Activated CD4-positive, alpha-beta memory T cell treated with anti-CD3 and anti-CD28 coated beads for 36 hours (primary cell): ENCODE results near the gene CACNA1C. TPM values are rescaled to one million over a fixed set of nuclear protein-coding genes. Genes with fewer than 3 reads are reported as not detected.

Experiments
- CTCF ChIA-PET: fragments of 350-600 bp; sonication (Branson Sonifier 250); formaldehyde crosslinking; loops from one replicate; lab custom pipeline; 2021; ENCODE audit warnings: antibody characterized with exemption, inconsistent platforms; lab: Charles Lee
- POLR2A ChIA-PET: fragments of 350-600 bp; sonication (Branson Sonifier 250); formaldehyde crosslinking; loops from one replicate; lab custom pipeline; 2021; ENCODE audit warnings: antibody characterized with exemption; lab: Charles Lee
- DNase-seq: peaks from one replicate; pipeline ENCODE4 v3.0.0-alpha.2; 2020
- H3K27ac Mint-ChIP-seq: one replicate; pipeline ENCODE4 v1.8.0; 2021; ENCODE audit warnings: mixed read lengths
- H3K27me3 Mint-ChIP-seq: one replicate; pipeline ENCODE4 v1.8.0; 2021; ENCODE audit warnings: mixed read lengths
- H3K36me3 Mint-ChIP-seq: one replicate; pipeline ENCODE4 v1.8.0; 2021; ENCODE audit warnings: mixed read lengths
- H3K4me1 Mint-ChIP-seq: one replicate; pipeline ENCODE4 v1.8.0; 2021; ENCODE audit warnings: low read depth, mixed read lengths
- H3K4me3 Mint-ChIP-seq: one replicate; pipeline ENCODE4 v1.8.0; 2021; ENCODE audit warnings: mild to moderate bottlenecking, mixed read lengths
- H3K9me3 Mint-ChIP-seq: one replicate; pipeline ENCODE4 v1.8.0; 2021; ENCODE audit warnings: mixed read lengths
- intact Hi-C: fragments of 100-400 bp; cut with micrococcal nuclease; formaldehyde crosslinking; loops from one replicate; pipeline ENCODE4 v1.15.1; 2023
- total RNA-seq, 2 experiments: library from RNA; stranded (reverse); gene quantifications; one replicate each; pipeline ENCODE4 v1.2.3, GENCODE V29; 2021

CACNA1C gene
- total RNA-seq, 2 experiments from 2014 or later: 0.07 to 0.12 TPM

DNA sequence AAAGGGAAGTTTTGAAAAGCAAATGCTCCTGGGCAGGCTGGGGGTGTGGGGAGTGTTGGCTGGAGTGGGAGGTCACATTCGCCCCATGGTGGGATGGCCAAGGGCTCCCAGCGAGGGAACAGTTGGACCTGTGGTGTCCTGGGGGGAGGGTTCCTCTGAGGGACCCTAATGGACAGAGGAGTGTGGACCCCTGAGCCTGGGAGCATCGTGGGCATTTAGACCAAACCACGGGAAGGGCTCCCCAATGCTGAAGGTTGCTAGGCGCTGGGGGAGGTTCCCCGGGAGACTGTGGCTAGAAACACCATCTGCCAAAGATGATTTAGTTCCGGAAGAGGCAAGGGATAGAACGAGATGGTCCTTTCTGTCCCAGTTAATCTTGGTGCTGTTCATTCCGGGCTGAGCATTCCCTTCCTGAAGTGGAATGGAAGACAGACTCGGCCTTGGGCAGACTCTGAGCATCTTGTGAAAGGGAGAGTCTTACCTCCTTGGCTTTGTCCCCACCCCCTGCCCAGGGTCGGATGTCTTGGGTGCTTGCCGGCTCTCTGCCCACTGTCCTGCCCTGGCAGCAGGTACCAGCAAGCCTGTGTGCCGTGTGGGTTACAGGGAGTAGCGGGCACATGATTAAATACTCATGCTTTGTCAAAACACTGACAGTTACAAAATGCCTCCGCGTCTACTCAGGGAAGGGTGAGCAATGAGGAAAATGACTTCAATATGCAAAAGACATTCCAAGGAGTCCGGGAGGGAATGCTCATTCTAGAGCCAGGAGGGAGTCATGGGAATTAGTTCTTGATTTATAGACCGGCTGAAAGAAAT is 215.9 kb downstream of the CACNA1C start:
- Mint-ChIP-seq H3K4me1 (no peaks in the 10 kb centered on the region), H3K4me3 (no peak overlapping the region), H3K36me3 (no peaks in the 10 kb centered on the region), H3K27me3 (no peaks in the 10 kb centered on the region), H3K9me3 (no peaks in the 10 kb centered on the region), H3K27ac (no peak overlapping the region)
- ChIA-PET CTCF (no interaction called here), POLR2A (no interaction called here)
- no peak for DNase-seq
- intact Hi-C loops: no loop called here

GRCh38 chr12:2270846-2271245 is 218.1 kb downstream of the CACNA1C start:
- intact Hi-C loops: no loop called here
- H3K27me3 Mint-ChIP-seq: peaks cover 4% of the 10 kb centered on the region
- no peaks in the 10 kb centered on the region for H3K9me3 Mint-ChIP-seq
- H3K36me3 Mint-ChIP-seq: no peaks in the 10 kb centered on the region
- no peak for DNase-seq
- H3K4me1 Mint-ChIP-seq: no peaks in the 10 kb centered on the region
- POLR2A ChIA-PET: no interaction called here
- no peak overlapping the region for H3K4me3 Mint-ChIP-seq
- no peak overlapping the region for H3K27ac Mint-ChIP-seq
- CTCF ChIA-PET: no interaction called here

GRCh38 chr12:2271961-2272360 is 219.2 kb downstream of the CACNA1C start:
- ChIA-PET CTCF (no interaction called here), POLR2A (interaction anchor here (0.7 kb wide), 1 partner anchor 42 kb away, joined by 3 read pairs; no protein-coding TSS in a partner anchor)
- Mint-ChIP-seq H3K4me3 (no peak overlapping the region), H3K9me3 (no peaks in the 10 kb centered on the region), H3K27me3 (peaks cover 4% of the 10 kb centered on the region), H3K27ac (no peak overlapping the region), H3K4me1 (no peaks in the 10 kb centered on the region), H3K36me3 (no peaks in the 10 kb centered on the region)
- intact Hi-C loops: no loop called here
- no peak for DNase-seq

DNA sequence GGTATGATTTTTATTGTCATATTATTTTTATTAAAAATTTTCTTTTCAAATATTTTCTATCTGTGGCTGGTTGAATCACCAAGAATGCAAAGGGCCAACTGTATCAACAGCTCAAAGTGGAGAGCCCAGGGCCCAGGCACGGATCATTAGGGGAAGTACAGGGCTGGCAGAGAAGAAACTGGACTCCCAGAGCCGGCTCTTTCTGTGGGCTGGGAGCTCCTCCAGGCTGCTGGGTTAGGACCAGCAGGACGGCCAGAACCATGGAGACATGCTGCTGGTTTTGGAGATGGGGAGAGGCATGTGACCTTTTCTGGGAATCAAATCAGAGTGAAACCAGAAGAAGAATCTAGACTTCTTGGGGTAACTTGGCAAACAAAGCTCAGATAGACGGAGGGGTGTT is 220.5 kb downstream of the CACNA1C start:
- intact Hi-C loops: no loop called here
- no peak for DNase-seq
- no peaks in the 10 kb centered on the region for H3K4me1 Mint-ChIP-seq
- CTCF ChIA-PET: no interaction called here
- POLR2A ChIA-PET: no interaction called here
- no peaks in the 10 kb centered on the region for H3K9me3 Mint-ChIP-seq
- no peaks in the 10 kb centered on the region for H3K36me3 Mint-ChIP-seq
- peaks cover 4% of the 10 kb centered on the region for H3K27me3 Mint-ChIP-seq
- no peak overlapping the region for H3K4me3 Mint-ChIP-seq
- H3K27ac Mint-ChIP-seq: no peak overlapping the region

- no peaks in the 10 kb centered on the region for H3K9me3 Mint-ChIP-seq
- CTCF ChIA-PET: no interaction called here
- no peaks in the 10 kb centered on the region for H3K36me3 Mint-ChIP-seq
- H3K4me3 Mint-ChIP-seq: no peak overlapping the region
- intact Hi-C loops: no loop called here
- POLR2A ChIA-PET: no interaction called here
- H3K4me1 Mint-ChIP-seq: no peaks in the 10 kb centered on the region
- no peak overlapping the region for H3K27ac Mint-ChIP-seq
- H3K27me3 Mint-ChIP-seq: peaks cover 4% of the 10 kb centered on the region
- DNase-seq: no peak
Observed at GRCh38 chr12:2273751-2274150, 221.0 kb downstream of the CACNA1C start.

DNA sequence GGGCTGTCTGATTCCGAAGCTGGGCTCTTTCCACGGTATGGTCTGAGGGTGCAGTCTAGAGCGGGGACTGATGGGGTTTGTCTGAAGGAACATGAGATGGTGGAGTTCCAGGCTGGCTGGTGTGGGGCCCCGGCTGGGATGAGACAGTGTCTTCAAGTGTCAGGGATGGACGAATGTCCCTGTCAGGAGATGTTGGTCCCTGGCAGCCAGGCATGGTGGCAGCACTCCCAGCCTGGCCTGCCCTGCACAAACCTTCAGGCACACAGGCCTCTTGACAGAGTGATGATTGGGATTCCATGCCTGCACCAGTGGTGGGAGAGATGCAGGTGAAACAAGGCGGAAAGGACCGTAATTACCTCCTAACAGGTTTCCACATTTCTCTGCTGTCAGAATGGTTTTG is 221.9 kb downstream of the CACNA1C start:
- ChIA-PET CTCF (no interaction called here), POLR2A (no interaction called here)
- peaks cover 4% of the 10 kb centered on the region for H3K27me3 Mint-ChIP-seq
- no peak overlapping the region for H3K4me3 Mint-ChIP-seq
- H3K9me3 Mint-ChIP-seq: peaks cover under 1% of the 10 kb centered on the region
- DNase-seq: no peak
- no peaks in the 10 kb centered on the region for H3K4me1 Mint-ChIP-seq
- no peaks in the 10 kb centered on the region for H3K36me3 Mint-ChIP-seq
- no peak overlapping the region for H3K27ac Mint-ChIP-seq
- intact Hi-C loops: no loop called here

DNA sequence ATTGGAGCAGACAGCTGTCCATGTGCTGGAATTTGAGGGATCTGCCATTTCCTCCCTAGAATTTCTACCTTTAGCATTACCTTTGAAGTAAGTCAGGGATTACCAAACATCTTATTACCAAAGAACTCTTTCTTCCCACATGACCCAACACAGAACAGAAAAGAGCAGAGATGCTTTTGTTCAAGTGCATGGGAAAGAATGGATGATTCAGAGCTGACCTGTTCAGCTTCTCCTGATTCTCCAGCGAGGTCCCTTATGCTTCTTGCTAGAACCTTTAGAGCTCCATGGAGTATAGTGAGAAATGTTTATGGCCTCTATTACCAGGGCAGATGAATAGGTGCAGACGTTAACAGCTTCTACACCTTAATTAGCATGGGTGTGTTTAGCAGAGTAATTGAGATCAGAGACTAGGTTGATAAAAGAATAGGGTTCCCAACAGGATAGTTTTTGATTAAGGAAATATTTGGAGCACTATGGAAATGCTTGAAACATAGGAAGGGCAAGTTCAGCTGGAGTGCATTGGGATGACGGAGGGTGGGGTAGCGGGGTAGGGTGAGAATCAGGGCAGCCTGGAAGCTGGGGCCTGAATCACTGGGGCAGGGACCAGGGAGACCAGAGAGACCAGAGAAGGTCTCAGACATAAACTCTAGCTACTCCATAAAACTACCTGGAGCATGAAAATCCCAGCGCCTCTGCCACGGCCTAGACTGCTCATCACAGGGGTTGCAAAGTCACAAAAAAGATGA is 223.7 kb downstream of the CACNA1C start:
- POLR2A ChIA-PET: no interaction called here
- no peaks in the 10 kb centered on the region for H3K36me3 Mint-ChIP-seq
- DNase-seq: no peak
- H3K27ac Mint-ChIP-seq: no peak overlapping the region
- peaks cover 6% of the 10 kb centered on the region for H3K9me3 Mint-ChIP-seq
- CTCF ChIA-PET: interaction anchor here (1.0 kb wide), 2 partner anchors 8 to 14 kb away, joined by 3 read pairs; no protein-coding TSS in a partner anchor
- no peak overlapping the region for H3K4me3 Mint-ChIP-seq
- intact Hi-C loops: no loop called here
- no peaks in the 10 kb centered on the region for H3K4me1 Mint-ChIP-seq
- H3K27me3 Mint-ChIP-seq: peaks cover 4% of the 10 kb centered on the region

DNA sequence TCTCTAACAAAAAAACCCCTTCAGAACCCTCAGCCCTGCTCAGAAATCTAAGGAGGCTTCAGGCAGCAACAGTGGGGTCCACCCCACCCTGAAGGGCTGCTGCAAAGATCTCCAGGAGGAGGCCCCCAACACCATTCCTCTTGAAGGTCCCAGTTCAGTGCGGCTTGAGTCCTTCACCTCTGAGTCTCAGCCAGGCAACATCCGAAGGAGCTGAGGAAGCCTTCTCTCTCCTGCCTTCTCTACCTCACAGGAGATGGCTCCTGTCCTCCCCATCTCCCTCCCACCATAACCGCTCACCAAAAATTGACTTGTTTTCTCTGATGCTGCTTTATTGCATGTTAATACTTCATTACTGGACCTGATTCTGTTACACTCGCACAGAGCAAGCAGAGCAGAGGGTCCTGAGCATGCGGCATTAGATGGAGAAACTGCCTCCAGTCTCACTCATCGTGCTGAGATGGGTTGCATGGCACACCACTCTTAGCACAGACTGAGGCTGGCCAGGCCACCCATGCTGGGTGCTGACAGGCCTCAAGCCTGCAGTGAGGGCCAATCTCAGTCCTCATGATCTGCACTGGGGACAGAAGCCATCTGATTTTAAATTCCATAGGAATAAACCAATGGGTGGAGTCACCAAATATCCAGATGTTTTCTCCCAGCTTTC is 224.8 kb downstream of the CACNA1C start:
- Mint-ChIP-seq H3K9me3 (peaks cover 6% of the 10 kb centered on the region), H3K36me3 (no peaks in the 10 kb centered on the region), H3K4me3 (no peak overlapping the region), H3K27me3 (peaks cover 4% of the 10 kb centered on the region), H3K27ac (no peak overlapping the region), H3K4me1 (no peaks in the 10 kb centered on the region)
- intact Hi-C loops: no loop called here
- POLR2A ChIA-PET: no interaction called here
- CTCF ChIA-PET: interaction anchor here (1.0 kb wide), 1 partner anchor 13 kb away, joined by 3 read pairs; no protein-coding TSS in a partner anchor
- DNase-seq: no peak

- Mint-ChIP-seq H3K9me3 (peaks cover 6% of the 10 kb centered on the region), H3K27me3 (peaks cover 4% of the 10 kb centered on the region), H3K27ac (no peak overlapping the region), H3K4me3 (no peak overlapping the region), H3K36me3 (no peaks in the 10 kb centered on the region), H3K4me1 (no peaks in the 10 kb centered on the region)
- no peak for DNase-seq
- ChIA-PET CTCF (interaction anchor here (0.6 kb wide), 1 partner anchor 89 kb away, joined by 3 read pairs; no protein-coding TSS in a partner anchor), POLR2A (no interaction called here)
- intact Hi-C loops: no loop called here
Observed at GRCh38 chr12:2281446-2281845, 228.7 kb downstream of the CACNA1C start.

DNA sequence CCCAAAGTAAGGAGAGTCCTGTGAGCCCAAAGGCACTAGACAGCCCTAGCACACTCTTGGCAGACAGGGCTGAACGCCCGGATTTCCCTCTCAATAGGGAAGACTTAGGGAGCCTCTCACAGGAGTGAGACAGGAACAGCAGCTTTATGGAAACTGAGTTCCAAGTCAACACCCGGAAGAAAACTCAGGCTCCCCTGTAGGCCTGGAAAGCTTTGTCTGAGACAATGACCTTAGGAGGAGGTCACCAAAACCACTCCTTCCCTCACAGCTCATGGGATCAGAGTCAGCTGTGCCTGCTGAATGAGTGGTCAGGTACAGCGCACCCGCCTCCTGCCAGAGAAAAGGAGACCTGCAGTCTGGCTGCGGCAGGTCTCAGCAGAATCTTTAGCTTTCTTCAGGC is 229.5 kb downstream of the CACNA1C start:
- POLR2A ChIA-PET: no interaction called here

GRCh38 chr12:2283480-2283879 is 230.7 kb downstream of the CACNA1C start:
- Mint-ChIP-seq H3K36me3 (no peaks in the 10 kb centered on the region), H3K9me3 (peaks cover 6% of the 10 kb centered on the region), H3K4me3 (no peak overlapping the region), H3K4me1 (no peaks in the 10 kb centered on the region), H3K27me3 (peaks cover 9% of the 10 kb centered on the region), H3K27ac (no peak overlapping the region)
- no peak for DNase-seq
- POLR2A ChIA-PET: interaction anchor here (0.6 kb wide), 1 partner anchor 504 kb away, joined by 3 read pairs; no protein-coding TSS in a partner anchor
- CTCF ChIA-PET: interaction anchor here (0.6 to 1.1 kb wide), 4 partner anchors 9 to 1291 kb away, joined by 3 to 4 read pairs (median 3); no protein-coding TSS in a partner anchor
- intact Hi-C loops: no loop called here

More for the DNA sequence above, 229.5 kb downstream of the CACNA1C start:
- intact Hi-C loops: no loop called here
- CTCF ChIA-PET: interaction anchor here (1.0 kb wide), 1 partner anchor 240 kb away, joined by 3 read pairs; no protein-coding TSS in a partner anchor
- Mint-ChIP-seq H3K27ac (no peak overlapping the region), H3K27me3 (peaks cover 8% of the 10 kb centered on the region), H3K36me3 (no peaks in the 10 kb centered on the region), H3K9me3 (peaks cover 6% of the 10 kb centered on the region), H3K4me3 (no peak overlapping the region), H3K4me1 (no peaks in the 10 kb centered on the region)
- no peak for DNase-seq

DNA sequence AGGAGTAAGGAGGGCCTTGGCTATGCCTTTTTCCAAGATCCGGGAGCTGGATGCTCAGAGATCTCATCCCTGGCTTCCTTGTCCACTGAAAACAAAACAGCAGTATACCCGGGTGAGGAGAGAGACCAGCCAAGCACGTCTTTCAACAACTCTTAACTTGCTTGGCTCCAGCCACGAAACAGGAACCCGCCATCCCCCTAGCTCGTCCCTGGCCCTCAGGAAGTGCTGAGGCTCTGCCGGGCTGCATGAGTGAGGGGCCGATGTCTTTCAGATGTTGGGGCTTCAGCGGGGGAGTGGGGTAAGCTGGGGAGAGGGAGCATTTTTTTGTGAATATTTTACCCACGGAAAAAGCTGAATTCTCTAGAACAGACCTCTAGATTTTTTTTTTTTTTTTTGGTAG is 231.1 kb downstream of the CACNA1C start:
- peaks cover 6% of the 10 kb centered on the region for H3K9me3 Mint-ChIP-seq
- H3K4me1 Mint-ChIP-seq: no peaks in the 10 kb centered on the region
- POLR2A ChIA-PET: interaction anchor here (0.6 kb wide), 1 partner anchor 504 kb away, joined by 3 read pairs; no protein-coding TSS in a partner anchor
- no peak overlapping the region for H3K27ac Mint-ChIP-seq
- H3K36me3 Mint-ChIP-seq: no peaks in the 10 kb centered on the region
- CTCF ChIA-PET: interaction anchor here (0.6 to 1.1 kb wide), 5 partner anchors 7 to 1290 kb away, joined by 3 to 4 read pairs (median 3); no protein-coding TSS in a partner anchor
- peaks cover 9% of the 10 kb centered on the region for H3K27me3 Mint-ChIP-seq
- intact Hi-C loops: no loop called here
- DNase-seq: no peak
- H3K4me3 Mint-ChIP-seq: no peak overlapping the region
